ENCODE results near the gene IRF3. TPM values are rescaled to one million over a fixed set of nuclear protein-coding genes. Genes with fewer than 3 reads are reported as not detected.

IRF3 gene
- total RNA-seq, 1 donor from 2014 or later: 40.1 TPM

GRCh38 chr19:49696865-49697264 is 31.2 kb upstream of the IRF3 start:
- no peaks in the 10 kb centered on the region for H3K4me1 Mint-ChIP-seq (ENCODE audit: low read depth, unreplicated experiment)
- H3K27me3 Mint-ChIP-seq (ENCODE audit: unreplicated experiment): peaks cover 7% of the 10 kb centered on the region
- TF ChIP-seq CTCF (IDR thresholded peaks at IDR 0.05; ENCODE audit: partially characterized antibody, unreplicated experiment): no peak
- peaks cover 6% of the 10 kb centered on the region for H3K9me3 Mint-ChIP-seq (ENCODE audit: unreplicated experiment)
- no peak overlapping the region for H3K4me3 Mint-ChIP-seq (ENCODE audit: unreplicated experiment)
- DNase-seq: no peak
- no peak overlapping the region for H3K27ac Mint-ChIP-seq (ENCODE audit: unreplicated experiment)
- H3K36me3 Mint-ChIP-seq (ENCODE audit: unreplicated experiment): no peaks in the 10 kb centered on the region

GRCh38 chr19:49696115-49696514 is 30.5 kb upstream of the IRF3 start:
- peaks cover 7% of the 10 kb centered on the region for H3K27me3 Mint-ChIP-seq (ENCODE audit: unreplicated experiment)
- H3K9me3 Mint-ChIP-seq (ENCODE audit: unreplicated experiment): peaks cover 6% of the 10 kb centered on the region

GRCh38 chr19:49692147-49692506 is 26.5 kb upstream of the IRF3 start:
- peaks cover 16% of the 10 kb centered on the region for H3K9me3 Mint-ChIP-seq (ENCODE audit: unreplicated experiment)
- H3K36me3 Mint-ChIP-seq (ENCODE audit: unreplicated experiment): no peaks in the 10 kb centered on the region
- TF ChIP-seq CTCF (IDR thresholded peaks at IDR 0.05; ENCODE audit: partially characterized antibody, unreplicated experiment): no peak
- H3K4me3 Mint-ChIP-seq (ENCODE audit: unreplicated experiment): peak overlapping the region; percentile 99
- no peak for DNase-seq
- H3K4me1 Mint-ChIP-seq (ENCODE audit: low read depth, unreplicated experiment): peaks cover 10% of the 10 kb centered on the region
- peak overlapping the region; percentile 17 for H3K27ac Mint-ChIP-seq (ENCODE audit: unreplicated experiment)
- H3K27me3 Mint-ChIP-seq (ENCODE audit: unreplicated experiment): peaks cover 15% of the 10 kb centered on the region

More at GRCh38 chr19:49696115-49696514, 30.5 kb upstream of the IRF3 start:
- no peak for DNase-seq
- Mint-ChIP-seq H3K4me3 (ENCODE audit: unreplicated experiment) (no peak overlapping the region), H3K36me3 (ENCODE audit: unreplicated experiment) (no peaks in the 10 kb centered on the region), H3K4me1 (ENCODE audit: low read depth, unreplicated experiment) (no peaks in the 10 kb centered on the region), H3K27ac (ENCODE audit: unreplicated experiment) (no peak overlapping the region)
- TF ChIP-seq CTCF (IDR thresholded peaks at IDR 0.05; ENCODE audit: partially characterized antibody, unreplicated experiment): no peak

DNA sequence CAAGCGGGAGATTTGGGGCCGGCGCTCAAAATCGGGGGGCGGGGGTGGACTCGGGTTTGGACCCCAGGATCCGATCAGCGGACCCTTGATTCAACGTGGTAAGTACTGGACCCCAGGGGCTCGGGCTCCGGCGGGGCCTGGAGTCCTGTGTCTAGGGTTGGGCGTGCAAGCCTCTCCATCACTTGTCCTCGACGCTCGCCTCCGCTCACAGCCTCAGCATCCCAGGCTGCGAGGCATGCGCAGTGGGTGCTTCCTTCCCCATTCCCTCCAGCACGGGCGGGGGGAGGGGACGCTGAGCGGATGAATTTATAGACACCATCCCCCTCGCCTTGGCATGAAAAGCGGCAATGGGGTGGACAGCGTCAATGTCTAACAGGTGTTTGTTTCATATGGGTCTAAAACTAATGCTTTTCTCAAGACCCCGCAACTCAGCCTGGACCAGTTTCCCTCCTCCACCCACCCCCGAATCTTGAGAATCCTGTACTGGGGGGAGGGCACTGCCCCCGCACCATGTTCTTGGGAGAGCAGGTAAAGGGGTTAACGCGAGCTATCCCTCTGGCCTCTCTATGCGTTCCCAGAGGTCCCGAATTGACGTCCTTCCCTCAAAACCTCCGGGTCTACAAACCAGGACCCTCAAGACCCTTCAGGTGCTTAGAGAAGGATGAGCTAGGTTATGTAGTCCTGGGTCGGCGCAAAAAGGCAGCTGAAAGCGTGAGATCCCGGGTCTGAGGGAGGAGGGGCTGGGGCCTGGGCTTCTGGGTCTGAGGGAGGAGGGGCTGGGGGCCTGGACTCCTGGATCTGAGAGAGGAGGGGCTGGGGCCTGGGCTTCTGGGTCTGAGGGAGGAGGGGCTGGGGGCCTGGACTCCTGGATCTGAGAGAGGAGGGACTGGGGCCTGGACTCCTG is 25.8 kb upstream of the IRF3 start:
- TF ChIP-seq CTCF (IDR thresholded peaks at IDR 0.05; ENCODE audit: partially characterized antibody, unreplicated experiment): no peak
- peaks cover 15% of the 10 kb centered on the region for H3K27me3 Mint-ChIP-seq (ENCODE audit: unreplicated experiment)
- peaks cover 10% of the 10 kb centered on the region for H3K4me1 Mint-ChIP-seq (ENCODE audit: low read depth, unreplicated experiment)
- H3K9me3 Mint-ChIP-seq (ENCODE audit: unreplicated experiment): peaks cover 17% of the 10 kb centered on the region
- DNase-seq: peak; percentile 94
- H3K27ac Mint-ChIP-seq (ENCODE audit: unreplicated experiment): peak overlapping the region; percentile 98
- peak overlapping the region; percentile 99 for H3K4me3 Mint-ChIP-seq (ENCODE audit: unreplicated experiment)
- H3K36me3 Mint-ChIP-seq (ENCODE audit: unreplicated experiment): no peaks in the 10 kb centered on the region

GRCh38 chr19:49690656-49691242 is 25.1 kb upstream of the IRF3 start, which contains the start of gene CPT1C:
TSS of gene CPT1C (plus strand) at chr19:49691116. CDS start at chr19:49692253, 1,137 bp downstream.
- DNase-seq: peak; percentile 93
- Mint-ChIP-seq H3K4me1 (ENCODE audit: low read depth, unreplicated experiment) (peaks cover 10% of the 10 kb centered on the region), H3K27ac (ENCODE audit: unreplicated experiment) (peak within 1 kb of the TSS; percentile 98), H3K4me3 (ENCODE audit: unreplicated experiment) (peak within 1 kb of the TSS; percentile 99), H3K36me3 (ENCODE audit: unreplicated experiment) (no peaks in the 10 kb centered on the region), H3K27me3 (ENCODE audit: unreplicated experiment) (peaks cover 18% of the 10 kb centered on the region), H3K9me3 (ENCODE audit: unreplicated experiment) (peaks cover 17% of the 10 kb centered on the region)
- TF ChIP-seq CTCF (IDR thresholded peaks at IDR 0.05; ENCODE audit: partially characterized antibody, unreplicated experiment): no peak
